ENCODE measurements around the gene ZFHX3. TPM values are rescaled to one million over a fixed set of nuclear protein-coding genes. Genes with fewer than 3 reads are reported as not detected.
A peak's percentile ranks its signal among the peaks of the same experiment; 100 is the strongest.

Gene ZFHX3
- total RNA-seq, 3 donors from 2014 or later, result 13.8 to 36.0 (median 15.5) TPM

DNA sequence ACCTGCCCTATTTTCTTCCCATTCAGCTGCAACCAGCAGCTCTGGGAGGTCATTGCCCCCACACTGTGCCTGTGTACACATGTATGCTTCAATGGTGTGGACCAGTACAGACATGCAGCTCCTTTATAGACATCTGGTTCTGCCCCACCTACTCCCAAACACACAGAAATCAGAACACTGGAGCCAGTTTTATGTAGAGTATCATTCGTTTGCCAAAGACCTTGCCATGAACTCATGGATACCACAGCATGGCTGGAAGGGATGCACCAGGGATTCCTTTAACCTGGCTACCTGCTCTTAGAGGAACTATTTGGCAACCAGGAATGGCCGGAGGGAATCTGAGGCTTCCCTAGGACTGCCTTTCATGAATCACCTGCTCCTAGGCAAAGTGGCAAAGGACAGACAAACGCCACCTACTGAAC, 60.4 kb downstream of the ZFHX3 start:
- H3K36me3 ChIP-seq (ENCODE audit: low read depth), result no peaks in the 10 kb centered on the region
- H3K4me1 ChIP-seq (ENCODE audit: low read depth), result peaks cover 13% of the 10 kb centered on the region
- TF ChIP-seq, protein P1, sequence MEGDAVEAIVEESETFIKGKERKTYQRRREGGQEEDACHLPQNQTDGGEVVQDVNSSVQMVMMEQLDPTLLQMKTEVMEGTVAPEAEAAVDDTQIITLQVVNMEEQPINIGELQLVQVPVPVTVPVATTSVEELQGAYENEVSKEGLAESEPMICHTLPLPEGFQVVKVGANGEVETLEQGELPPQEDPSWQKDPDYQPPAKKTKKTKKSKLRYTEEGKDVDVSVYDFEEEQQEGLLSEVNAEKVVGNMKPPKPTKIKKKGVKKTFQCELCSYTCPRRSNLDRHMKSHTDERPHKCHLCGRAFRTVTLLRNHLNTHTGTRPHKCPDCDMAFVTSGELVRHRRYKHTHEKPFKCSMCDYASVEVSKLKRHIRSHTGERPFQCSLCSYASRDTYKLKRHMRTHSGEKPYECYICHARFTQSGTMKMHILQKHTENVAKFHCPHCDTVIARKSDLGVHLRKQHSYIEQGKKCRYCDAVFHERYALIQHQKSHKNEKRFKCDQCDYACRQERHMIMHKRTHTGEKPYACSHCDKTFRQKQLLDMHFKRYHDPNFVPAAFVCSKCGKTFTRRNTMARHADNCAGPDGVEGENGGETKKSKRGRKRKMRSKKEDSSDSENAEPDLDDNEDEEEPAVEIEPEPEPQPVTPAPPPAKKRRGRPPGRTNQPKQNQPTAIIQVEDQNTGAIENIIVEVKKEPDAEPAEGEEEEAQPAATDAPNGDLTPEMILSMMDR (IDR thresholded peaks at IDR 0.05), result no peak
- intact Hi-C loops (cut with DNase I, micrococcal nuclease), result no loop called here
- H3K9me3 ChIP-seq, result no peaks in the 10 kb centered on the region
- H3K4me3 ChIP-seq, result no peak overlapping the region
- no peak for DNase-seq
- no peak for ATAC-seq

DNA sequence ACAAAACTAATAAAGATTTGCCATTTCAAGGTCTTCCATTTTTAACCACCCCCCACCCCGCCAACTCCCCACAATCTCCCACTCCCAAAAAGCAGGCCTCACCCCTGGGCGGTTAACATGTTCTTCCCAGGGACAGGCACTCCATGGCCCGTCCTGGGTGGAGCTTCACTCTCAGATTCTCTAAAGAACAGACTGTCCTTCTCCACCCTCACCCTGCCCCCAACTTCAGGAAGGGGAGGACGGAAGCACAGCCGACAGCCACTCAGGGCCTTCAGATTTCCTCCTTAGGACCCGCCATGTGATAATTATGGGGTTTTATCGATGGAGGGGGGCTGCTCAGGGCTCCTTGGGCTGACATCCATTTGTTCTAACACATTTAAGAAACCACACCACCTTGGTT, 61.9 kb downstream of the ZFHX3 start:
- ATAC-seq (peak; percentile 16), DNase-seq (no peak)
- Histone ChIP-seq H3K4me1 (ENCODE audit: low read depth) (peaks cover 16% of the 10 kb centered on the region), H3K36me3 (ENCODE audit: low read depth) (no peaks in the 10 kb centered on the region), H3K4me3 (no peak overlapping the region), H3K9me3 (no peaks in the 10 kb centered on the region)
- TF ChIP-seq, protein P1 (IDR thresholded peaks at IDR 0.05), result no peak
- intact Hi-C loops (cut with DNase I, micrococcal nuclease), result no loop called here

DNA sequence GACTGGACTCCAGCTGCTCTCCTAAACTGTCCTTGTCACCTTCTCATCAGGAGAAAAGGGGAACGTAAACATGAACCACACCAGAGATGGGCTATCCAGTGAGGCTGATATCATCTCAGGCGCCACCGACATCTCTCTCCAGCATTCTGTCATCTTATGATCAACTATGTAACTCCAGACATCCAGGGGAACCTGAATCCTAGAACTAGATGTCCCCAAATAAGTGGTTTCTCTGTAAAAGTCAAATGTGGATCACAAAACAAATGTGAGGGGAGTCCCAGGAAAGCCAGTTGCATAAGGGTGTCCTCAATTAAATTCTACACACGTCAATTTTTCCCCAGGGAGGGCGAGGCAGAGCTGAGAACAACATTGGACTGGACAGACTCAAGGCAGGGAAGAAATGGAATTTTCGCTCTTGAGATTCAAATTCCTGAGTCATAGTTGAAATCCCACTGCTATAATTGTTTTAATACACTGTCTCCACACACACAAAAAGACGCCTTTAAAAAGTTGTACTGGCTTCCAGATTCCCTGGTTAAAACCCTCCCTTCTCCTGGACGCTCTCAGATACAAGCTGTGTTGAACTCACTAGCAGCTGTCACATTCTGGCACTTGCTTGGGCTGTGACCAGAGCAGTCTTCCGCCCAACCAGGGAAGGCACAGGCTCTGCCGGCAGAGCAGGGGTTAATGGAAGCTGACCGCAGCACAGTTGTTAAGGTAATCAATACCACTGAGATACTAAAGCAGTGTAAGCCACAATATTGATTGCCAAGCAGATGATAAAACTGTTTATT, 62.6 kb downstream of the ZFHX3 start:
- TF ChIP-seq, protein P1 (IDR thresholded peaks at IDR 0.05), result no peak
- intact Hi-C loops (cut with DNase I, micrococcal nuclease), result no loop called here
- Histone ChIP-seq H3K36me3 (ENCODE audit: low read depth) (no peaks in the 10 kb centered on the region), H3K4me1 (ENCODE audit: low read depth) (peaks cover 16% of the 10 kb centered on the region), H3K9me3 (no peaks in the 10 kb centered on the region), H3K4me3 (no peak overlapping the region)
- peak; percentile 13 for ATAC-seq
- DNase-seq, result no peak

DNA sequence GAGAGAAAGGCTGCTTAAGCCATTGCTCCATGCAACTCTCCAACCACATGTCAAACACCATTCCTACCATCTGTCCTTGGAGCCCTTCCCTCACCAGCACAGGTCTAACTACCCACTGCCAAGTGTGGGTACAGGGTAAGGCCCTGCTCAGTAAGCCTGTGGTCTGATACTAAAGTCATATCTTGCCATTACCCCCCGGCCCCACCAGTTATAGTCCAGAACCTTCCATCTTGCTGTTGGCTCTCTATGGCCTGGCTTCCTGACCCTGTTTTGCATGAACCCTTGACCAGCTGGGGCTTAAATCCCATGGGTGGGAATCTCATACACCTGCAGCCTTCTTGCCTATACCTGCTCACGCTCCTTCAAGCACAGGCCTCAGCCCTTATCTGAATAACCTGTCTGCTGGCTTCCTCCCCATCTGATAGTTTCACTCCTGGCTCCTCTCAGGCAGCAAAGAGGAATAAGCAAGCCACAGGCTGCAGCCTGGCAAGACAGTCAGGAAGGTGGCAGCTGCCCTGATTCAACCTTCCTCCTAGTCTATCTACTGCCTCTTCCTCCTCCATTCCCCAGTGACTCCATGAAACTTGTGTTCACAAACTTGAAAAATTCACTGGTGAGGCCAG, 64.1 kb downstream of the ZFHX3 start:
- intact Hi-C loops (cut with DNase I, micrococcal nuclease), result no loop called here
- Histone ChIP-seq H3K9me3 (no peaks in the 10 kb centered on the region), H3K36me3 (ENCODE audit: low read depth) (no peaks in the 10 kb centered on the region), H3K4me1 (ENCODE audit: low read depth) (peaks cover 5% of the 10 kb centered on the region), H3K4me3 (no peak overlapping the region)
- DNase-seq (no peak), ATAC-seq (no peak)
- TF ChIP-seq, protein P1 (IDR thresholded peaks at IDR 0.05), result no peak

DNA sequence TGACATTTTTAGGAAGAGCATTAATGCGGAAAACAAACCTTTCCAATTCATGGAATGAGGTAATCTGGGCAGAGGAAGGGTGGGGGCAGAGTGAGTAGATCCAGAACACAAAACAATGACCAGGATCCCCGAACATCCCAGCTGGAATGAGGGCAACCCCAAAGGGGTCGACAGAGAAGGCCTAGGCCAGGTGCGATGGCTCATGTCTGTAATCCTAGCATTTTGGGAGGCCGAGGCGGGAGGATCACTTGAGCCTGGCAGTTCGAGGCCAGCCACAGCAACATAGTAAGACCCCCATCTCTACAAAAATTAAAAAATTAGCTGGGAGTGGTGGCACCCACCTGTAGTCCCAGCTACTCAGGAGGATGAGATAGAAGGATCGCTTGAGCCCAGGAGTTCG, 64.7 kb downstream of the ZFHX3 start:
- TF ChIP-seq, protein P1 (IDR thresholded peaks at IDR 0.05), result no peak
- Histone ChIP-seq H3K4me3 (no peak overlapping the region), H3K4me1 (ENCODE audit: low read depth) (peaks cover 5% of the 10 kb centered on the region), H3K36me3 (ENCODE audit: low read depth) (no peaks in the 10 kb centered on the region), H3K9me3 (no peaks in the 10 kb centered on the region)
- no peak for DNase-seq
- intact Hi-C loops (cut with DNase I, micrococcal nuclease), result no loop called here
- no peak for ATAC-seq

Data from mucosa of descending colon (tissue), 3 donors.